Activated CD4-positive, alpha-beta T cell treated with anti-CD3 and anti-CD28 coated beads, Interleukin-2, amount 50 U/mL, for 24 hours (primary cell): ENCODE results near the gene SLC20A1.
"Not testable (repeated sequence)": the region's sequence is repeated elsewhere in the genome, so short reads cannot be mapped to it uniquely, and the experiment has no call there.

Source experiments
- DNase-seq, 2 donors: peaks; one replicate each; pipeline ENCODE4 v3.0.0-alpha.2; 2020; ENCODE audit warnings: low read depth in 1 of 2, low spot score in 1 of 2

SLC20A1 gene

GRCh38 chr2:112644155-112644932 lies 1.4 kb upstream of the SLC20A1 start:
- no peak for DNase-seq

DNA sequence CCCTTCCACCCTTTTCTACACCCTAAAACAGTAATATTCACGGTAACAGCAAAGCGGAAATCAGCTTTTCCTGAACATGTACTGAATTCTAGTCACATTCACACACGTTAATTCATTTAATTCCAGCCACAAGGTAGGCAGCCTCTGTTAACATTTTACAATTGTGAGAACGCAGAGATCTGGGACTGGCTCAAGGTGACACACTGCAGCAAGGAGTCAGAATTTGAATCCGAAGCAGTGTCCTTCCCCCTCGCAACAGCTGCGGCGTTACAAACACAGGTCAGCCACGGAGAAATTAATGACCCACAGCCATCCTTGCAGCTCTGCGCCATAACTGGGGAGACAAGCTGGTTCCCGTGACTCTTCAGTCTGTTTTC lies 818 bp upstream of the SLC20A1 start:
- no peak for DNase-seq

DNA sequence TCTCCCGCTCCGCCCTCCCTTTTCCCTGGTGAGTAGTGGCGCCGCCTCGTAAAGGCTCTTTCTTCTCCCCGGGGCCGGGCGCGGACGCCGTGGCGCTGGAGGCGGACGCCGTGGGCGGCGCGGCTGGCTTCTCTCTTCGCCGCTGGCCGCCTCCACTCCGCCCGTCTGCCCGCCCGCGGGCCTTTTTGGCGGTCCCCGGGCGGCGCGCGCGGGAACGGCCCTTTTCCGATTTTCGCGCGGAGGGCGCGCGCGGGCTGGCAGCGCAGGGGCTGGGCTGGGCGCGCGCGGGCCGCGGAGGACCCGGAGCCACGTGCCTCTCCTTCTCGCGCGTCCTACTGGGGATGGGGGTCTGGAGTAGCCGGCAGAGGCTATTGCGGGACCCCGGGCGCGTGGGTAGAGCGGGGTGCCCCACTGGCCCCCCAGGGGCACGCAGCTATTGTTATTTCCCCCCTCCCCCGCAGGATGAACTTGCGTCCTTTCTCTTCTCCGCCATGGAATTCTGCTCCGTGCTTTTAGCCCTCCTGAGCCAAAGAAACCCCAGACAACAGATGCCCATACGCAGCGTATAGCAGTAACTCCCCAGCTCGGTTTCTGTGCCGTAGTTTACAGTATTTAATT lies 472 bp downstream of the SLC20A1 start:
- peak in 1 of 2 donors; percentile 27 for DNase-seq

- no peak for DNase-seq
These were observed 1.3 kb downstream of the SLC20A1 start for GRCh38 chr2:112646791-112647689.

GRCh38 chr2:112648081-112648480 lies 2.3 kb downstream of the SLC20A1 start:
- no peak for DNase-seq

GRCh38 chr2:112656679-112657078 lies 10.9 kb downstream of the SLC20A1 start:
- DNase-seq: no peak

GRCh38 chr2:112658301-112658700 lies 12.6 kb downstream of the SLC20A1 start:
- no peak for DNase-seq

- DNase-seq: no peak
These were observed 13.3 kb downstream of the SLC20A1 start for GRCh38 chr2:112658839-112659667.

GRCh38 chr2:112660138-112660537 lies 14.4 kb downstream of the SLC20A1 start:
- no peak for DNase-seq

DNA sequence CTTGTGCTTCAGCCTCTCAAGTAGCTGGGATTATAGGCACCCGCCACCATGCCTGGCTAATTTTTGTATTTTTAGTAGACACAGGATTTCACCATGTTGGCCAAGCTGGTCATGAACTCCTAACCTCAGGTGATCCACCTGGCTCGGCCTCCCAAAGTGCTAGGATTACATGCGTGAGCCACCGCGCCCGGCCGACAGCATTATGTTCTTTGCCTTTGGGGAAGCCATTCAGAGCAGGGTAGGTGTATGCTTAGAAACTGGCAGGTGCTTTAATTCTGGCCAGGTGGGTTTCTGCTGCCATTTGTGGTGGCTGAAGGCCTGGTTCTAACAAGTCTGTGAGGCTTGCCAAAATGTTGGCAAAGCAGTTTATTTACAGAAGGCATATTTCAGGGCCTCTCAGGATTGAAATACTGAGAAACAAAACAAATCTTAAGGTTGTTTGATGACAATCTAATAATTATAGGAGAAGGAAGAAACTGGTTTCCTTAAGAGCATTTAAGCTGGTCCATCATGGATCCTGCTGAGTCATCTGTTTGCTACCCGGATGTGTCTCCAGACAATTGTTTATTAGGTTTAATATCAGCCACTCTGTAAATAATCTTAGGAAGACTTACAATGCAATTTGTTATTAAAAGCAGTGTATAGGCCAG lies 16.0 kb downstream of the SLC20A1 start:
- DNase-seq: no peak

GRCh38 chr2:112662704-112663103 lies 17.0 kb downstream of the SLC20A1 start:
- no peak for DNase-seq

- DNase-seq: no peak
These were observed 18.9 kb downstream of the SLC20A1 start for GRCh38 chr2:112664689-112665088.

DNA sequence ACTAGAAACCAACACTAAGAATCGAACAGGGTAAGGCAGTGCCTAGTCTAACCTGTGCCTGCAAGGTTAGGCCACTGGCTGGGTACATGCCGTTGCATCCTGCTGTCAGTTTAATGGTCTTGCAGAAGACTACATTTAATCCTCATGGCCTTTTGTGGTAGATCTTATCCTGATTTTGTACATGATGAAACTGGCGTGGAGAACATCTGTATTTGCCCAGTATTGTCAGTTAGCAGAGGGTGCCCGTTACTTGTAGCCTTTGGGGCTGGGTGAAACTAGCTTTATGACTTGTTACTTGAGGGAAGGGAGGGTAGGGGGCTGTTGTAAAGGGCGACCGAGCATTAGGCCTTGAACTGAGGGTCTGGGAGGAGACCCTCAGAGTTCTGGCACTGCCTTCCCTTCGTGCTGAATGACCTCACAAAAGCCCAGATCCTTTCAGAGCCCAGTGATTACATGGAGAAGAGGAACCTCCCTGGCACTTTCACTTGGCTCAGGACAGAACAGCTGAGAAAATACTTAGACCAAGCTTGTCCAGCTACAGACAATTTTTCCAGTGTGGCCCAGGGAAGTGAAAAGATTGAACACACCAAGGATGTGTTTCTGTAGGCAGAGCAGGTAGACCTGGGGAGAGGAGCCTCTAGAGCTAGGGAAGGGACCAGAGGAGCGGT lies 19.5 kb downstream of the SLC20A1 start:
- DNase-seq: no peak

- DNase-seq: no peak
These were observed 21.0 kb downstream of the SLC20A1 start for GRCh38 chr2:112666761-112667122.

DNA sequence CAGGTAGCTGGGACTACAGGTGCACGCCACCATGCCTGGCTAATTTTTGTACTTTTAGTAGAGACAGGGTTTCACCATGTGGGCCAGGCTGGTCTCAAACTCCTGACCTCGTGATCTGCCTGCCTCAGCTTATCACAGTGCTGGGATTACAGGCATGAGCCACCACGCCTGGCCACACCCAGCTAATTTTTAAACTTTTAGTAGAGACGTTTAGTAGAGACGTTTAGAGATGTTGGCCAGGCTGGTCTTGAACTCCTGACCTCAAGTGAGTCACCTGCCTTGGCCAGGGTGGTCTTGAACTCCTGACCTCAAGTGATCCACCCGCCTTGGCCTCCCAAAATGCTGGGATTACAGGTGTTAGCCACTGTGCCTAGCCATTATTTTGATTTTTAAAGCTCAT lies 21.8 kb downstream of the SLC20A1 start:
- not testable (repeated sequence) for DNase-seq

DNA sequence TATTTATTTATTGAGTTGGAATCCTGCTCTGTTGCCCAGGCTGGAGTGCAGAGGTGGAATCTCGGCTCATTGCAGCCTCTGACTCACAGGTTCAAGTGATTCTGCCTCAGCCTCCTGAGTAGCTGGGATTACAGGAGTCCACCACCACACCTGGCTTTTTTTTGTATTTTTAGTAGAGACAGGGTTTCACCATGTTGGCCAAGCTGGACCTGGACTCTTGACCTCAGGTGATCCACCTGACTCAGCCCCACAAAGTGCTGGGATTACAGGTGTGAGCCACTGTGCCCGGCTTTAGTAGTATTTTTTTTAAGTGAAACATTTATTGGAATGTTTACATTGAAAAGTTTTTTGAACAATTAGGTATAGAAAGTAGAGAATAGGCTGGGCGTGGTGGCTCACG lies 23.9 kb downstream of the SLC20A1 start:
- DNase-seq: no peak

DNA sequence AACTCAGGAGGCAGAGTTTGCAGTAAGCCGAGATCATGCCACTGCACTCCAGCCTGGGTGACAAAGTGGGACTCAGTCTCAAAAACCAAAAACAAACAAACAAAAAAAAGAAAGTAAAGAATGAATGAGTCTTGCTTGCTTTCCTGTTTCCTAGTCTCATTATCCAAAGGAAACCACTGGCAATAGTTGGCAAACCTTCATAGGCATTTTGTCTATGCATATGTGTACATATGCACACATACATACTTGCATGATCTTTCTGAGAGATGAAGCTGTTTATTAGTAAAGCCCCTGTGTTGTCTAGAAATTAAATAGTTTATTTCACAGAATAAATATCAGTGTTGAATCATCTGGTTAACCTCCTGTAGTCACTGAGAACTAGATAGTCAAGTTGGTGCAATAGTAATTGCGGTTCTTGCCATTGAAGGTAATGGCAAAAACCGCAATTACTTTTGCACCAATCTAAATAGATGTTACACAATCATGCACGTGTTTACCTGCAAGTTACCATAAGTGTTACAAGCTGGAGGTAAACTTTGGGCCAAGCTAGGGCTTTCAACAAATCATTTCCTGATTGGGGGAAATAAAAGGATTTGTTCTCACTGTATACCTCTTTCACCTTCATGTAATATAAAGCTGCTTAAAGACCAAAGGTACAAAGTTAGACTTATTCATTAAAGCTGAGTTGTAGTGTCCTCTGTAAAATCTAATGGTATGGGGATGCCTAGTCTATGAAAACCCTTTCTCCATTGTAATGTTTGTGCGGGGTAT lies 24.7 kb downstream of the SLC20A1 start:
- no peak for DNase-seq

- no peak for DNase-seq
These were observed 26.1 kb downstream of the SLC20A1 start for GRCh38 chr2:112671801-112672200.

DNA sequence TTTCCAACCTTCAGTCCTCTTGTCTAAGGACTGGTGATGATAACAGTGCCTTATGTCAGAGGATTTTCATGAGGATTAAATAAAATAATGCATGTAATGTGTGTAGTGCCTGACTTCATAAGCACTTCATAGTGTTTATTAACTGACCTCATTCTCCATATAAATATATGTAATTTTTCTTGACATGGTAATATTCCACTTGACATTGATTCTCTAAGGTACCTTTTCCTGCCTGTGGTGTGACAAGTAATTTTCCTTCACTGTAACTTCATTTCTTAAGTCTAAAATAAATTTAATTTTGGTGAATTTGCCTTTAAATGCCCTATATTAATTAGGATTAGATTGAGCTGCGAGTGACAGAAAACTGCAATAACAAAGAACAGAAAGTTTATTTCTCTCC lies 27.3 kb downstream of the SLC20A1 start:
- DNase-seq: no peak
